Natural killer cell (primary cell): ENCODE measurements around the gene DDX11. TPM values are rescaled to one million over a fixed set of nuclear protein-coding genes. Genes with fewer than 3 reads are reported as not detected.
"Not testable (repeated sequence)": the region's sequence is repeated elsewhere in the genome, so short reads cannot be mapped to it uniquely, and the experiment has no call there.

Experiments used
- ATAC-seq, 3 donors: fragments of 150-1000 bp in 2 of 3; fragments of 200-7000 bp in 1 of 3; cut with Tn5 transposase; 1 replicate in 1 of 3; 2 replicates in 2 of 3; pipeline ENCODE4 v1.10.0; 2021; ENCODE audit warnings: mild to moderate bottlenecking in 2 of 3, moderate library complexity in 2 of 3
- DNase-seq, 2 donors: peaks; one replicate each; pipeline versions ENCODE4 v3.0.0 to v3.0.0-alpha.2; 2013 to 2021; ENCODE audit warnings: mixed read lengths in 1 of 2
- H3K27ac ChIP-seq: one replicate; pipeline ENCODE4 v1.5.1; 2013; ENCODE audit warnings: mild to moderate bottlenecking, low read length
- H3K27me3 ChIP-seq: one replicate; pipeline ENCODE4 v1.6.1; 2013; ENCODE audit warnings: low read length; ENCODE audit not compliant: control insufficient read depth, insufficient read depth
- H3K36me3 ChIP-seq: one replicate; pipeline ENCODE4 v1.6.1; 2013; ENCODE audit warnings: low read length; ENCODE audit not compliant: control insufficient read depth, insufficient read depth
- H3K4me1 ChIP-seq: one replicate; pipeline ENCODE4 v1.6.1; 2013; ENCODE audit warnings: low read length; ENCODE audit not compliant: control insufficient read depth, insufficient read depth
- H3K4me3 ChIP-seq: one replicate; pipeline ENCODE4 v1.5.1; 2013; ENCODE audit warnings: low read length
- H3K9me3 ChIP-seq: one replicate; pipeline ENCODE4 v1.6.1; 2013; ENCODE audit warnings: low read length; ENCODE audit not compliant: control insufficient read depth, insufficient read depth
- H3K27ac Mint-ChIP-seq, 2 donors: one replicate each; pipeline ENCODE4 v1.8.0; 2022; ENCODE audit warnings: mild to moderate bottlenecking in 2 of 2, mixed read lengths in 2 of 2, moderate library complexity in 1 of 2
- H3K27me3 Mint-ChIP-seq, 2 donors: one replicate each; pipeline ENCODE4 v1.8.0; 2022; ENCODE audit warnings: low read depth in 2 of 2, mixed read lengths in 2 of 2
- H3K36me3 Mint-ChIP-seq: one replicate; pipeline ENCODE4 v1.8.0; 2022; ENCODE audit warnings: mixed read lengths
- H3K4me1 Mint-ChIP-seq, 2 donors: one replicate each; pipeline ENCODE4 v1.8.0; 2022; ENCODE audit warnings: mixed read lengths in 2 of 2
- H3K4me3 Mint-ChIP-seq: one replicate; pipeline ENCODE4 v1.8.0; 2022; ENCODE audit warnings: mild to moderate bottlenecking, moderate library complexity, mixed read lengths
- H3K9me3 Mint-ChIP-seq, 2 donors: one replicate each; pipeline ENCODE4 v1.8.0; 2022; ENCODE audit warnings: mixed read lengths in 2 of 2
- CTCF ChIP-seq: fragments of 200-600 bp; IDR thresholded peaks from one replicate; pipeline ENCODE4 v1.8.0; 2022; ENCODE audit warnings: antibody characterized with exemption
- WGBS: methylation state at CpG from one replicate; pipeline ENCODE4 v1.1.7; 2013; ENCODE audit warnings: missing lambda C conversion rate; ENCODE audit not compliant: insufficient coverage; 5-methylcytosine and 5-hydroxymethylcytosine counted together
- intact Hi-C: fragments of 100-400 bp; cut with micrococcal nuclease; formaldehyde crosslinking; loops from one replicate; pipeline ENCODE4 v1.14.2; 2022
- total RNA-seq, 4 donors: library from RNA; stranded (reverse); fragments of 120-200 nt in 1 of 4; gene quantifications; one replicate each; pipeline versions ENCODE4 v1.2.3 to v1.2.4, GENCODE V29; 2013 to 2022

Gene DDX11
- total RNA-seq, 3 donors from 2014 or later (not counting 1 experiment from before 2014, with no cell fraction given): 25.6 to 78.5 (median 59.3) TPM

GRCh38 chr12:31103561-31103975 lies 29.9 kb downstream of the DDX11 start:
- intact Hi-C loops, H3K4me3 ChIP-seq, H3K27me3 Mint-ChIP-seq, H3K4me1 Mint-ChIP-seq, H3K9me3 Mint-ChIP-seq, H3K36me3 Mint-ChIP-seq, H3K27me3 ChIP-seq, H3K4me1 ChIP-seq, H3K27ac Mint-ChIP-seq, H3K9me3 ChIP-seq, H3K36me3 ChIP-seq, H3K4me3 Mint-ChIP-seq, DNase-seq, H3K27ac ChIP-seq, ATAC-seq: not testable (repeated sequence)
- WGBS: 95% methylated on average over 16 of the region's 16 CpGs

DNA sequence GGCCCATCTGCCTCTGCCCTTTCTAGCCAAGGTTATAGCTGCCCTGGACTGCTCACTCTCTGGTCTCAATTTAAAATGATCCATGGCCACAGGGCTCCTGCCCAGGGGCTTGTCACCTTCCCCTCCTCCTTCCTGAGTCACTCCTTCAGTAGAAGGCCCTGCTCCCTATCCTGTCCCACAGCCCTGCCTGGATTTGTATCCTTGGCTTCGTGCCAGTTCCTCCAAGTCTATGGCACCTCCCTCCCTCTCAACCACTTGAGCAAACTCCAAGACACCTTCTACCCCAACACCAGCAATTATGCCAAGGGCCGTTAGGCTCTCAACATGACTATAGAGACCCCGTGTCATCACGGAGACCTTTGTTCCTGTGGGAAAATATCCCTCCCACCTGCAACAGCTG lies 30.6 kb downstream of the DDX11 start:
- H3K27me3 ChIP-seq, H3K27me3 Mint-ChIP-seq, ATAC-seq, H3K4me3 ChIP-seq, DNase-seq, H3K4me1 Mint-ChIP-seq, H3K27ac Mint-ChIP-seq, H3K9me3 Mint-ChIP-seq, H3K9me3 ChIP-seq, H3K4me3 Mint-ChIP-seq, H3K36me3 ChIP-seq, intact Hi-C loops, H3K4me1 ChIP-seq, H3K27ac ChIP-seq, H3K36me3 Mint-ChIP-seq: not testable (repeated sequence)
- WGBS: 88% methylated on average over 4 of the region's 4 CpGs

DNA sequence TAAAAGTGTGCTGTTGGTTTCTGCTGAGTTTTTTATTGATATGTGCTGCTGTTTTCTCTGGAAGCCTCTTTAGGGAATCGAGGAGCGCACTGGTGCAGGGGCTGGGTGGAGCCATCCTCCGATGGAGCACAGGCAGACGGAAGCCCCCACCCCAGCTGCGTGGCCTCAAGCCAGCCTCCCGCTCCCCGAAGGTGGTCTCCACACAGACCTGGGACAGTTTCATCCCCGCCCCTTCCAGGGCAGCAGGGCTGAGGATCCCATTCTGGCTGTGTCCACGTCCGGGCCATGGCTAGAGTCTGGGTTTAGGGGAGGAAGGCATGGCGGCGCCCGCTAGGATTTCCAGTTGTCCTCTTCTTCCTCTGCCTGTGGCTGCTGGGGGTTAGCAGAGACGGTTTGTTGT lies 31.1 kb downstream of the DDX11 start:
- H3K4me3 ChIP-seq, H3K9me3 Mint-ChIP-seq, H3K4me1 Mint-ChIP-seq, H3K27me3 Mint-ChIP-seq, H3K27ac Mint-ChIP-seq, H3K36me3 Mint-ChIP-seq, H3K27me3 ChIP-seq, H3K9me3 ChIP-seq, DNase-seq, ATAC-seq, H3K36me3 ChIP-seq, H3K4me1 ChIP-seq, H3K27ac ChIP-seq, intact Hi-C loops, H3K4me3 Mint-ChIP-seq: not testable (repeated sequence)
- WGBS: 97% methylated on average over 13 of the region's 14 CpGs

GRCh38 chr12:31105668-31106067 lies 32.0 kb downstream of the DDX11 start:
- Mint-ChIP-seq H3K36me3 (no peaks in the 10 kb centered on the region), H3K27me3 (no peaks in the 10 kb centered on the region), H3K9me3 (no peaks in the 10 kb centered on the region), H3K4me1 (no peaks in the 10 kb centered on the region), H3K27ac (no peak overlapping the region), H3K4me3 (no peak overlapping the region)
- TF ChIP-seq CTCF: no peak
- ATAC-seq (no peak), DNase-seq (no peak)
- no peaks in the 10 kb centered on the region for H3K9me3 ChIP-seq
- H3K36me3 ChIP-seq: peaks cover 8% of the 10 kb centered on the region
- no peaks in the 10 kb centered on the region for H3K27me3 ChIP-seq
- no peak overlapping the region for H3K27ac ChIP-seq
- H3K4me3 ChIP-seq: no peak overlapping the region
- H3K4me1 ChIP-seq: no peaks in the 10 kb centered on the region
- 86% methylated on average over 8 of the region's 8 CpGs for WGBS
- intact Hi-C loops: no loop called here

- Histone ChIP-seq H3K4me3 (no peak overlapping the region), H3K4me1 (no peaks in the 10 kb centered on the region), H3K9me3 (no peaks in the 10 kb centered on the region), H3K27me3 (no peaks in the 10 kb centered on the region), H3K27ac (no peak overlapping the region), H3K36me3 (peaks cover 6% of the 10 kb centered on the region)
- Mint-ChIP-seq H3K4me1 (no peaks in the 10 kb centered on the region), H3K36me3 (no peaks in the 10 kb centered on the region), H3K27me3 (no peaks in the 10 kb centered on the region), H3K4me3 (no peak overlapping the region), H3K9me3 (no peaks in the 10 kb centered on the region), H3K27ac (no peak overlapping the region)
- intact Hi-C loops: no loop called here
- no peak for TF ChIP-seq CTCF
- DNase-seq: no peak
- ATAC-seq: no peak
- WGBS: 80% methylated on average over 8 of the region's 10 CpGs
These were observed 32.6 kb downstream of the DDX11 start for GRCh38 chr12:31106101-31106803.

DNA sequence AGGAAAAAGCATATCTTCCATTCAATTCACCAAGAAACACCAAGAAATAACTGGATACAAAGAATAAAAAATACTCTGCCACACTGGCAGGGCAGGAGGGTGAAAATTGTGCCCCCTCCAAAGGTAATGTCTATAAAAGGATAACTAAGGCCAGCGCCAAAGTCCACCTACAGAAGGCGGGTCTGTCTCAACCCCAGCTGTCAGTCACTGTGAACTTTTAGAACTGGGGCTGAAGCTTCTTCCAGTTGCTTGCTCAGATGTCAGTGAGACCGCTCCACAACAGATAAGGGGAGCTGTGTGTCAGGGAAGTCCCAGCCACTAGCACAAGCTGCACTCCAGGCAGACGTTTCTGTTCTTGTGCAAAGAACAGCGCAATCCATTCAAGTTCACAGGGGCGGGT lies 36.1 kb downstream of the DDX11 start:
- H3K27me3 ChIP-seq, H3K27me3 Mint-ChIP-seq, intact Hi-C loops, H3K4me1 Mint-ChIP-seq, H3K9me3 Mint-ChIP-seq, DNase-seq, H3K36me3 ChIP-seq, H3K36me3 Mint-ChIP-seq, H3K4me3 Mint-ChIP-seq, H3K4me1 ChIP-seq, H3K27ac Mint-ChIP-seq, H3K27ac ChIP-seq, H3K9me3 ChIP-seq, ATAC-seq, H3K4me3 ChIP-seq: not testable (repeated sequence)
- WGBS: 86% methylated on average over 4 of the region's 6 CpGs

- H3K27me3 ChIP-seq, H3K4me3 ChIP-seq, H3K4me3 Mint-ChIP-seq, H3K4me1 Mint-ChIP-seq, ATAC-seq, H3K27ac ChIP-seq, H3K36me3 Mint-ChIP-seq, H3K27ac Mint-ChIP-seq, H3K9me3 Mint-ChIP-seq, DNase-seq, H3K4me1 ChIP-seq, H3K36me3 ChIP-seq, H3K9me3 ChIP-seq, H3K27me3 Mint-ChIP-seq, intact Hi-C loops: not testable (repeated sequence)
- WGBS: 81% methylated on average over 5 of the region's 5 CpGs
These were observed 36.6 kb downstream of the DDX11 start for GRCh38 chr12:31110263-31110662.
